Suprapubic skin (tissue), 4 donors: ENCODE data around the gene TENM3. TPM values are rescaled to one million over a fixed set of nuclear protein-coding genes. Genes with fewer than 3 reads are reported as not detected.

Source experiments
- DNase-seq, 2 donors: peaks; one replicate each; pipeline ENCODE4 v3.0.0-alpha.2; 2019; ENCODE audit warnings: low spot score in 2 of 2
- H3K27ac ChIP-seq: fragments of 200-600 bp; sonication (generic); one replicate; pipeline ENCODE4 v1.5.1; 2019
- H3K27me3 ChIP-seq: fragments of 200-600 bp; sonication (generic); one replicate; pipeline ENCODE4 v1.5.1; 2019
- H3K36me3 ChIP-seq: fragments of 200-600 bp; sonication (generic); one replicate; pipeline ENCODE4 v1.5.1; 2019
- H3K4me1 ChIP-seq: fragments of 200-600 bp; sonication (generic); one replicate; pipeline ENCODE4 v1.5.1; 2019
- H3K4me3 ChIP-seq: fragments of 200-600 bp; sonication (generic); one replicate; pipeline ENCODE4 v1.5.1; 2019; ENCODE audit warnings: mild to moderate bottlenecking
- H3K9me3 ChIP-seq: fragments of 200-600 bp; sonication (generic); one replicate; pipeline ENCODE4 v1.5.1; 2019
- CTCF ChIP-seq, 2 donors: fragments of 200-600 bp in 1 of 2; fragments of 450-650 bp in 1 of 2; sonication (generic) in 1 of 2; IDR thresholded peaks; one replicate each; pipeline ENCODE4 v1.5.1; 2016 to 2019; ENCODE audit warnings: antibody characterized with exemption in 2 of 2, mild to moderate bottlenecking in 1 of 2, moderate library complexity in 1 of 2
- EP300 ChIP-seq: sonication (generic); formaldehyde crosslinking; IDR thresholded peaks from one replicate; pipeline ENCODE4 v1.6.1; 2017; ENCODE audit warnings: antibody characterized with exemption
- POLR2A ChIP-seq, 2 donors: fragments of 450-650 bp; IDR thresholded peaks; one replicate each; pipeline ENCODE4 v1.6.1; 2017; ENCODE audit warnings: antibody characterized with exemption in 2 of 2, mild to moderate bottlenecking in 2 of 2, moderate library complexity in 2 of 2
- POLR2AphosphoS5 ChIP-seq, 3 donors: sonication (generic); formaldehyde crosslinking; IDR thresholded peaks; one replicate each; pipeline ENCODE4 v1.6.1; 2017; ENCODE audit warnings: antibody characterized with exemption in 3 of 3
- WGBS: methylation state at CpG from one replicate; pipeline ENCODE4 v1.1.5; 2018; 5-methylcytosine and 5-hydroxymethylcytosine counted together
- total RNA-seq, 4 donors: library from RNA; depleted of rRNA; stranded (reverse); fragments of >200 nt; gene quantifications; one replicate each; pipeline ENCODE4 v1.1.0, GENCODE V29; 2016

Gene TENM3
- total RNA-seq, 4 donors from 2014 or later = 0.81 to 2.9 (median 1.8) TPM

GRCh38 chr4:182560358-182560757 lies 317.2 kb downstream of the TENM3 start:
- DNase-seq = no peak
- no peaks in the 10 kb centered on the region for H3K27me3 ChIP-seq

GRCh38 chr4:182562350-182562749 lies 319.1 kb downstream of the TENM3 start:
- Histone ChIP-seq H3K9me3 (no peaks in the 10 kb centered on the region), H3K4me1 (no peaks in the 10 kb centered on the region), H3K4me3 (no peak overlapping the region), H3K27me3 (no peaks in the 10 kb centered on the region), H3K36me3 (no peaks in the 10 kb centered on the region), H3K27ac (no peak overlapping the region)
- no peak for DNase-seq
- TF ChIP-seq POLR2A (IDR thresholded peaks at IDR 0.05) = no peak
- no peak for TF ChIP-seq POLR2AphosphoS5 (IDR thresholded peaks at IDR 0.05)
- TF ChIP-seq EP300 = no peak
- no peak for TF ChIP-seq CTCF (IDR thresholded peaks at IDR 0.05)
- 84% methylated on average over 3 of the region's 3 CpGs for WGBS

More at GRCh38 chr4:182560358-182560757, 317.2 kb downstream of the TENM3 start:
- Histone ChIP-seq H3K27ac (no peak overlapping the region), H3K36me3 (no peaks in the 10 kb centered on the region), H3K4me1 (no peaks in the 10 kb centered on the region), H3K9me3 (no peaks in the 10 kb centered on the region), H3K4me3 (no peak overlapping the region)
- 61% methylated on average over 4 of the region's 4 CpGs for WGBS
- no peak for TF ChIP-seq CTCF (IDR thresholded peaks at IDR 0.05)
- no peak for TF ChIP-seq POLR2A (IDR thresholded peaks at IDR 0.05)
- TF ChIP-seq EP300 = no peak
- TF ChIP-seq POLR2AphosphoS5 (IDR thresholded peaks at IDR 0.05) = no peak

GRCh38 chr4:182564724-182565369 lies 321.6 kb downstream of the TENM3 start:
- Histone ChIP-seq H3K27ac (no peak overlapping the region), H3K9me3 (no peaks in the 10 kb centered on the region), H3K36me3 (no peaks in the 10 kb centered on the region), H3K4me3 (no peak overlapping the region), H3K27me3 (no peaks in the 10 kb centered on the region), H3K4me1 (no peaks in the 10 kb centered on the region)
- no peak for TF ChIP-seq POLR2AphosphoS5 (IDR thresholded peaks at IDR 0.05)
- no peak for TF ChIP-seq POLR2A (IDR thresholded peaks at IDR 0.05)
- TF ChIP-seq EP300 = no peak
- TF ChIP-seq CTCF (IDR thresholded peaks at IDR 0.05) = no peak
- DNase-seq = no peak
- 60% methylated on average over 4 of the region's 4 CpGs for WGBS

- no peak overlapping the region for H3K4me3 ChIP-seq
- no peak for TF ChIP-seq POLR2AphosphoS5 (IDR thresholded peaks at IDR 0.05)
- no peak for TF ChIP-seq POLR2A (IDR thresholded peaks at IDR 0.05)
- no peak for TF ChIP-seq EP300
- no peak for TF ChIP-seq CTCF (IDR thresholded peaks at IDR 0.05)
- 85% methylated on average over 6 of the region's 6 CpGs for WGBS
These were observed 323.9 kb downstream of the TENM3 start for GRCh38 chr4:182567119-182567518.

GRCh38 chr4:182569561-182569960 lies 326.4 kb downstream of the TENM3 start:
- Histone ChIP-seq H3K27ac (no peak overlapping the region), H3K9me3 (no peaks in the 10 kb centered on the region), H3K36me3 (no peaks in the 10 kb centered on the region), H3K27me3 (no peaks in the 10 kb centered on the region), H3K4me1 (no peaks in the 10 kb centered on the region), H3K4me3 (no peak overlapping the region)
- TF ChIP-seq POLR2A (IDR thresholded peaks at IDR 0.05) (no peak), POLR2AphosphoS5 (IDR thresholded peaks at IDR 0.05) (no peak), EP300 (no peak), CTCF (IDR thresholded peaks at IDR 0.05) (no peak)
- 94% methylated on average over 4 of the region's 4 CpGs for WGBS
- DNase-seq = no peak

More at GRCh38 chr4:182567119-182567518, 323.9 kb downstream of the TENM3 start:
- DNase-seq = no peak
- Histone ChIP-seq H3K27me3 (no peaks in the 10 kb centered on the region), H3K4me1 (no peaks in the 10 kb centered on the region), H3K9me3 (no peaks in the 10 kb centered on the region), H3K36me3 (no peaks in the 10 kb centered on the region), H3K27ac (no peak overlapping the region)
